NCI-H524 (cell line): ENCODE measurements around the gene ATF7.
A peak's percentile ranks its signal among the peaks of the same experiment; 100 is the strongest.

Experiments used
- DNase-seq, 2 experiments: peaks; one replicate each; lab custom pipeline; 2025; lab: John Stamatoyannopoulos, UW

The ATF7 gene

GRCh38 chr12:53500142-53500775 is 125.9 kb downstream of the ATF7 start:
- no peak for DNase-seq

GRCh38 chr12:53499266-53500141 is 126.7 kb downstream of the ATF7 start, which contains the start of gene MAP3K12:
Gene MAP3K12 (minus strand): TSS chr12:53499458. CDS start chr12:53487391, 12,067 bp downstream.
- peak; percentile 25 to 60 for DNase-seq

DNA sequence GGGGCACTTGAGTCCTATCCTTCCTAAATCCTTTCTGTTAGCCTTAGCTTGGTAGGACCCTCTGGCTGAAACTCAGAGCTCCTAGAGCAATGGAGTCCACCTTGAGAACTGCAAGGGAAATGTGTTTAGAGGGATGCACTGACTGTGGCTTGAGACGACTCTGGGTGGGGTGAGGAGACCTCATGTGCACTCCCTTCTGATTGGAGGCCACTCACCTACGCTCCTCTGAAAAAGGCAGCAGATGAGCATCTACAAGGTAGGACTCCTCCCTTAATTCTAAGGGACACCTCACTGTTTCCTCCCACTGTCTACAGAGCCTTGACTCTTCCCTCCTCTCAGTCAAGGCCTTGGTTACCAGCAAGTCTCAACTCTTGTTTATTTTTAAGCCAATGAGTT is 127.9 kb downstream of the ATF7 start:
- no peak for DNase-seq

GRCh38 chr12:53497461-53497860 is 128.7 kb downstream of the ATF7 start:
- no peak for DNase-seq

DNA sequence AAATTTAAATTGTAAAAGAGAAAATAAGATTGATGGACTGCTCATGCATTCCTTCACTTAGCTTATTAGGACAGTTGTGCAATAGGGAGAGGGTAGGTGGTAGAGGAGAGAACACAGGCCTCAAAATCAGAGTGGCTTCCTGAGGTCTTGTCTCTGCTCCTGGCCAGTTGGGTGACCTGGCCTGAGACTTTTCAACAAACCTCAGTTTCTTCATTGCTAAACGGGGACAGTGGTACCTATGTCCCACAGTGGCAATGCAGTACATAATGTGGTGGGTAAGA is 129.5 kb downstream of the ATF7 start:
- DNase-seq = no peak

DNA sequence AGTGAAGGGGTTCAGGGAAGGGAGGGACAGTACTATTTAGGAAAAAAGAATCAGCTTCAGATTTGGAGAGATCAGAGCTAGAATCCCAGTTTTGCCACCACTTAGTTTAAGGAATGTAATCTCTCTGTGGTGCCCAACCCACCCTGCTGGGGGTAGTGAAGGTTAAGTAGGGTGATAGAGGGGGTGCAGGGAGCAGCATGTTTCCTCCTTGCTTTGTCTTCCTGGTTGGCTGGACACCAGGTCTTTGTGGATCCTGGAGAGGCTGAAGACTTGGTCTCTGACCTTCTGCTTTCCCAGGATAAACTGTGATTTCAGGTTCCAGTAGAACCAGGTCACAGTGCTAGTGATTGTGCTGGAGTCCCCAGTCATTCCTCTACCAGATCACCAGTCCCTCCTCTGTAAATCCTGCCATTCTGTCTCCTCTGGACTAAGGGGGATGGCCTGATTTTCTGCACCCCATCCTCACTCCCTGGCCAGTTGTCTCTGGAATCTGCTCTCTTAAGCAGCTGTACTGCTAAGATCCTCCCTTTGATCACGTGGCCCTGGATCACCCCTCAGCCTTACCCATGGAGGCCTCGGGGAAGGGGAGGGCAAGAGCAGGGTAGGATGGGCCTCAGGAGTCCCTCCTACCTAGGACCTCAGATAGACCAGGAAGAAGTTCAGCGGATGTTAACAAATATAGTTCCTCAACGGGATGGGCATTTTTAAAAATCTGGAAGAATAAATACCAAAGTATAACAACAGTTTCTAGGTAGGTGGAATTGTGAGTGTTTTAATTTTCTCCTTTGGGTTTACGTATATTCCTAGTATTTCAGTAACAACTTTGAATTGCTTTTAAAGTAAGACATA is 130.1 kb downstream of the ATF7 start:
- peak in 1 of 2 experiments; percentile 32 for DNase-seq

GRCh38 chr12:53493610-53494391 is 132.4 kb downstream of the ATF7 start:
- DNase-seq = peak in 1 of 2 experiments; percentile 27

DNA sequence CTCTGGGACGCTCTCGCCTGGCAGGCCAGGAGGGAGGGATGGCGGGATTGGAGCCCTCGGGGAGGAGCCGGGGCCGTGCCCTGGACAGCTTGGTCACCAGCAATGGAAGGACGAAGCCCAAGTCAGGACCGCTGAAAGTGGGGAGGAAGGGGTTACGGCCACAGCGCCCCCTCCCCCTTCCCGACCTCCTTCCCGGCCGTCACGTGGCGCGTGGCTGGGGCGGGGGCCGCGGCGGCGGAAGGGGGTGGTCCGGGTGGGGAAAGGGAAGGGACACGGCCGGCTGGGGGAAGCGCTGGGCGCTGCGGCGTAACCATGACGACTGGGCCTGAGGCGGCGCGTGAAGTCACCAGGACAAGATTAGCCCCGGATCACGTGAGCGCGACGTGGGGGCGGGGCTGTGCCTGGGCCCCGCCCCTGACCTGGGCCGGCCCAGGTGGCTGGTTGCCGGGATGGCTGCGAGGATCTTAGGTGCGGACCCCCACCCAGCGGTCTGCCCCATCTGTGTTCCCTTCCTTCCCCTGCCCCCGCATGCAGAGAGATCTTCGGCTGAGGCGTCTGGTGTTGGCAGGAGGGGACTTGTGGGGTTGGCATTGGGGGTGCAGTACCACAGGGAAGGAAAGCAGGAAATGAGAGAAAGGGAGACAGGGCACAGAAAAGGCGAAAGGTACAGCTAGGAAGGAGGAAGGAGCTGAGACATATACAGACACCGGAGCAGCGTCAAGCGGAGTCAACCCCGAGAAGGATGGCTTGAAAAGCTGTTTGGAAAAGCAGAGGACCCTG is 133.2 kb downstream of the ATF7 start:
- peak; percentile 82 to 91 for DNase-seq

- DNase-seq = peak in 1 of 2 experiments; percentile 68
These were observed 134.0 kb downstream of the ATF7 start for GRCh38 chr12:53492188-53492587.

DNA sequence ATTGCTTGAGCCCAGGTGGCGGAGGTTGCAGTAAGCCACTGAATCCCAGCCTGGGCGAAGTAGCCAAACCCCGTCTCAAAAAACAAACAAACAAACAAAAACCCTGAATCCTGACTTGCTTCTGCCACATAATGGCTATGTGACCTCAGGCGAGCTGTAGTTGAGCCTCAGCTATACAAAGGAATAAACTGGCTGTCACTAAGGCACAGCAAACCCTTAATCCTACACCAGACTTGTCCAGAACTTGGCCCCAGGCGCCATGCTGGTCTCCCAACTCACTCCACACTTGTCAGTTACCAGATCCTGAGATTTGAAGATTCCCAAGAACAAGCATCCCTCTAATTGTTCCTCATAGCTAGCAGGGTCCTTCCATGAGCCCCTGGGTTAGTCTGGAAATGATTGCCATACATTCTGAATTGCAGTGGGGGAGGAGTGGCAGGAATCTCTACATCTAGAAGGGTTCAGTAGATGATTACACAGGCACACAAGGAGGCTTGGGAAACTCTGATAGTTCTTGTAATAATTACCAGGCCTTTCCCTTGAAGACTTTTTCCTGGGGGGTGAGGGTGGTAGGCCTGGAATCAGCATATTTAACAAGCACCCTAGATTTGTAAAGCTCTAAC is 136.8 kb downstream of the ATF7 start:
- no peak for DNase-seq

DNA sequence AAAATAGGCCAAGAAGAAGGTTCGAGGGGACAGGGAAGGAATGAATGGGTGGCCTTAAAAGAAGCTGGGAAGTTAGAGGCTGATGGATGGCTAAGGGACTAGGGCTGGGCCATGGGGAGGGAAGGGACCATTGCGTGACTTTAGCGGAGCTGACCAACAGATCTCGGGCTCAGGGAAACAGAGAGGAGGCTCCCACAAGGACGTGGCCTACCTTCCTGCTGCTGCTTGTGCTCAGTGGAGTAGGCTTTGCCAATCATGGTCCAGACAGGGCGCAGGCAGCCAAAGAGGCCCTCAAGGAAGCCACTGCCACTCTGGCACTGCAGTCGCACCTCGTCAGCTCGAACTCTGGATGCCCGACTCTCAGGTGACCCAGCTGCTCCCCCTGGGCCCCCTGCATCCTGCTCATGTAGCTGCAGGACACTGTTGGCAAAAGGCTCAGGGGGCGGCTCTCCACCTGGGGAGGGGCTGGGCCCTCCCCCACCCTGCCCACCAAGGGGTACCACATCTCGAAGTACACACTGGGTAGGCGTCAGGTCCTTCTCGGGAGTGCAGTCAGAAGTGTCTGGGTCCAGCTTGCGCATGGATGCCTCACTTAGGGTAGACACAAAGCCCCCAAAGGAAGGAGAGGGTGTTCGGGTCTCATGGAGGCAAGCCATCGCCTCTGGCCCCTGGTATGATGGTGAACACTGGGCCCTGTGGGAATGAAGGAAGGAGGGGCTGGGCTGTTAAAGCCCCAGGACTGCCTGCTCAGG is 139.3 kb downstream of the ATF7 start:
- DNase-seq = no peak

DNA sequence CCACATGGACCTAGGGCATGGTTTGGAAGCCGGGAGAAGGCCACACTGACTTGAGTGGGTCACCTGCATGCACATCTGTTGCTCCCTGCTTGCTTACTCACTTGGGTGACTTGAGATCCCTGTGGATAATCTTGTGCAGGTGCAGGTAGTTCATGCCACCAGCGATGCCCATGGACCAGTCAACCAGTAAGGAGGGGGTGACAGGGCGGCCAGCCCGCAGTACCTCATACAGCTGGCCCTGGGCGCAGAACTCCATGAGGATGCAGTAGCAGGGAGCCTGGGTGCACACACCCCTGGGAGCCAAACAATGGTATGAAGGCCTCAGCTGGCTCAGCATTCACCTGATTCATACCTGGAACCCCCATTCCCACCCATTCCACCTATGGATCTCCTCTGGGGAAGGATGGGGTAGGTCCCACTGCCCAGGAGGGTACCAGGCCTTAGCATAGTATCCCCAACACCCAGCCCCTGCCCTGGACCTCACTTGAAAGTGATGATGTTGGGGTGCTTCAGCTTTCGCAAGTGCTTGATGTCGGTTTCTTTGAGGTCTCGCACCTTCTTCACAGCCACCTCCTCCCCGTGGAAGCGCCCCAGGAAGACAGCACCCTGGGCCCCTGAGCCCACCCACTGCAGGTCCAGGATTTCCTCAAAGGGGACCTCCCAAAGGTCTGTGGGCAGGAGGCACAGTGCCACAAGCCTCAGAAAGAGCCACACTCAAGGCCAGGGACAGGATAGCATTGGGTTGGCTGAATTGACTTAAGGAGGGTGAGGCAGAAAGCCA is 140.0 kb downstream of the ATF7 start:
- DNase-seq = no peak

DNA sequence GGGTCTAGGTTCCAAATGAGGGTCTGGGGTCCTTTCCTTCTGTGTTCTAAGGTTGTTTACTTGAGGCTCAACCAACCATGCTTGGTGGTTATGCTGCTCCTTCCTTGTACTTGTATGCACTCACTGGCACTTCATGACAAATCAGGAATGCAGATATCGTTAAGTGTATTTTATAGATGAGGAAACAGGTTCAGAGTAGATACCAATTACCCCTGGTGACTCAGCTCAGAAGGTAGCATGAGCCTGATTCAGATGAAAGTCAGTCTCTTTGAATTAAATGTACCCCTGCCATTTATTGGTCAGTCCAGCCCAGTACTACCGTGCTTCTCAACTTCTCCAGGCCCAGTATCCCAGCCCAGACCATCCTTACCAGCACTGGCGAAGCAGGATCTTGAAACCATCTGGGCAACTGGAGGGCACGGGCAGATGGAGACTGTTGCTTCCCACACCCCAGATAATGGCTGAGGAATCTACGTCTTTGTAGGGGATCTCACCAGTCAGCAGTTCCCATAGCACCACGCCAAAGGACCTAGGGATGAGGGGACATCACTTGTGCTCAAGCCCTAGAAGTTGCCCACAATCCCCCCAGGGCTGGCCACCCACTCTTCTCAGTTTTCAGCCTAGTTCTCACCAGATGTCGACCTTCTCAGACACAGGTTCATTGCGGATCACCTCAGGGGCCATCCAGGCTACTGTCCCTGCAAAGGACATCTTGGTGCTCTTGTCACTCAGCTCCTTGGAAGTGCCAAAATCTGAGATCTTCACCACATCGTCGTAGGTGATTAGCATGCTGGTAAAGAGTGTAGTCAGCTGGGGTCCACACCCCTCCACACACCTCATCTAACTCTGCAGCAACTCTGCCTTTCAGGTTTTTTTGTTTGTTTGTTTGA is 141.3 kb downstream of the ATF7 start:
- no peak for DNase-seq

DNA sequence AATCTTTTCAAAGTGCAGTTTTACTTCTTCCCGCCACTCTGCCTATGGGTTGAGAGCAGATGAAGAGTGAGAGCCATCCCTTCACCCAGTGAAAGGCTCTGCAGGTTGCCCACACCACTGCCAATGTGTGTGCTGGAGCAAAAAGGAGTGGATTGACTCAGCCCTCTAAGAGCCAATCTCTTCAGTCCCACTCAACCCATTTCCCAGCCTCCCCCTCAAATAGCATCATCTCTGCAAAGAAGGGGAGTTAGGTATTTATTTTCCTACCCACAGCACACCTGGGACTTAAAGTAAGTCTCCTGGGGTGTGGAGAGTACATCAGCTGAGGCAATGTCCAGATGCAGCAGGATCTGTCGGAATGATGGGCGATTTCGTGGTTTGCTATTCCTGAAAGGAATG is 142.2 kb downstream of the ATF7 start:
- no peak for DNase-seq

DNA sequence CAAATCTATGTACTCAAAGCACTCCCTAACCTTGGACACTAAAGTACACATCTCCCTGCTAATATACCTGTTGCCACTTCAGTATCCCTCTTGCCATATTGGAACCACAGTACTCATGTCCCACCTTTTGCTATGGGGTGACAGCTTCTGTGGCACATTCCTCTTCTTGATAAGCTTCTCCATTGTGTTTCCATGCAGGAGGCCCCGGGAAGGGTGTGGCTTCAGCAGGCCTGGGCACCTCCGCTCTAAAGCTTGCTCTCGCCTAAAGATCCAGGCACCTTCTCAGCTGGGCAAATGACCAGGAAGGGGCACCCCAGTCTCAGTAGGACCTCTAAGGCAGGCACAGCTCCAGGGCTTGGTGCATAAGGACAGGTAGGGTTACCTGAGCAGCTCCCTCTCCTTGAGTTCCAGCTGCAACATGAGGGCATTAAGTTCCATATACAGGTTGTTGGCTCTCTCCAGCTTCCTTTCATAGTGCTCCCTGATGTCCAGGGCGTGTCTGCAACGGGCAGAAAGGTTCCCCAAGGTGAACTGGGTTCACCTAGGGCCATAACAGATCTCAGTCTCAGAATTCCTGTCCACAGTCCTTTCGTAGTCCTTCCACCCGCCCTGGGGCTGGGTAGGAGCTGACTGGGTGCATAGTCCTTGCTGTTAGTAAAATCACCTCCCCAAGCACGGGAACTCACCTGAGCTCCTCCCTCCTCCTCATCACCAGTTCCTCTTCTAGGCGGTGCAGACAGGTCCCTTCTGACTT is 142.8 kb downstream of the ATF7 start:
- no peak for DNase-seq

DNA sequence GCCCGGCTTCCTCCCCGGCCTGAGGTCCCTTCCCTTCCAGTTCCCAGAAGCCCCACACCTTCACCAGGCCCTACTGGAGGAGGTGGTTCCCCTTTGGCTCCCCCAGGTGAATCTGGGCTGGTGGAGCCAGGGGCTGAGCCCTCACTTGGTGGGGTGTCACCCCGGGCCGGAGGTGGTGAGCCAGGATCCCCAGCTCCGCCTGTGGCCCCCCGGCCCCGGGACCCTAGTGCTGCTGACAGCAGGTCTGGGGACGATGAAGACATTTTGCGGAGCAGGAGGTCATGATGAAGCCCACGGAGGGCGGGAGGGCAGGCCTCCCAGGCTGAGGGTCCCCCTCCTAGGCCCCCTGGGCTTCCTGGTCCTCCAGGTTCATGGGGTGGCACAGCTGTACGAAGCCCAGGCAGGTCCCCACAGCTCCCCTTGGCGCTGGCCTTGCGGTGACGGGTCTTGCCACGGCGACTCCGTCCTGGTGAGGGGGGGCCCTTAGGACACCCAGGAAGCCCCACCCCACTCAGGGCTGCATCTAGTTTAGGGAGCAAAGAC is 143.5 kb downstream of the ATF7 start:
- no peak for DNase-seq
